ENCODE measurements around the gene TMPRSS9. TPM values are rescaled to one million over a fixed set of nuclear protein-coding genes. Genes with fewer than 3 reads are reported as not detected.
A peak's percentile ranks its signal among the peaks of the same experiment; 100 is the strongest.
"Not testable (repeated sequence)": the region's sequence is repeated elsewhere in the genome, so short reads cannot be mapped to it uniquely, and the experiment has no call there.

The TMPRSS9 gene
- total and polyA plus RNA-seq, 3 donors from 2014 or later = 3.5 to 9.8 (median 8.4) TPM

DNA sequence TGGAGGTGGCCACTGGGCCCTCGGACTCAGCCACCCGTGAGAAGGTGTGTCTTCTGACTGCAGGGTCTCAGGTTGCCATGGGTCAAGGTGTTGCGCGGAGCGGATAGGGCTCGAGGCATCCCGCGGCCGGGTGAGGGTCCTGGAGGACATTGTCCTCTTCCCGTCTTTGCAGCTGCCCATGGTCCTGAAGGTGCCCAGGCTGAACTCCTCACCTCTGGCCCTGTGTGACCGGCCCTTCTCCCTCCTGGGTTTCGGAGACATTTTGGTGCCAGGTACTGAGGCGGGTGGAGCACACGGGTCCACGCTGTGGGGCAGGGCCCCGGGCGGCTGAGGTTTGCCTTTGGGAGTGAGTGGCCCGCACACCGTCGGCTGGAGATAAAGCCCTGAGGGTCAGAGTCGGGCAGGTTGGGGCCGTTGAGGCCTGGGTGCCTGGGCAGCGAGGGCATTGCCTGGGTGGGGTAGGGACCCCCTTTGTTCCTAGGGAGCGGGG is 15.6 kb upstream of the TMPRSS9 start:
- no peak for DNase-seq
- intact Hi-C loops (cut with DNase I; ENCODE audit: low total_unique reads) = no loop called here
- H3K4me3 ChIP-seq = no peak overlapping the region
- no peak for TF ChIP-seq POLR2A (IDR thresholded peaks at IDR 0.05)
- TF ChIP-seq, protein P1, sequence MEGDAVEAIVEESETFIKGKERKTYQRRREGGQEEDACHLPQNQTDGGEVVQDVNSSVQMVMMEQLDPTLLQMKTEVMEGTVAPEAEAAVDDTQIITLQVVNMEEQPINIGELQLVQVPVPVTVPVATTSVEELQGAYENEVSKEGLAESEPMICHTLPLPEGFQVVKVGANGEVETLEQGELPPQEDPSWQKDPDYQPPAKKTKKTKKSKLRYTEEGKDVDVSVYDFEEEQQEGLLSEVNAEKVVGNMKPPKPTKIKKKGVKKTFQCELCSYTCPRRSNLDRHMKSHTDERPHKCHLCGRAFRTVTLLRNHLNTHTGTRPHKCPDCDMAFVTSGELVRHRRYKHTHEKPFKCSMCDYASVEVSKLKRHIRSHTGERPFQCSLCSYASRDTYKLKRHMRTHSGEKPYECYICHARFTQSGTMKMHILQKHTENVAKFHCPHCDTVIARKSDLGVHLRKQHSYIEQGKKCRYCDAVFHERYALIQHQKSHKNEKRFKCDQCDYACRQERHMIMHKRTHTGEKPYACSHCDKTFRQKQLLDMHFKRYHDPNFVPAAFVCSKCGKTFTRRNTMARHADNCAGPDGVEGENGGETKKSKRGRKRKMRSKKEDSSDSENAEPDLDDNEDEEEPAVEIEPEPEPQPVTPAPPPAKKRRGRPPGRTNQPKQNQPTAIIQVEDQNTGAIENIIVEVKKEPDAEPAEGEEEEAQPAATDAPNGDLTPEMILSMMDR (IDR thresholded peaks at IDR 0.05) = no peak
- no peaks in the 10 kb centered on the region for H3K36me3 ChIP-seq (ENCODE audit: low read depth, missing control alignments)
- WGBS, 2 donors = 96% methylated on average over 13 to 24 of the region's 24 CpGs
- H3K9me3 ChIP-seq = no peaks in the 10 kb centered on the region
- H3K27me3 ChIP-seq = no peaks in the 10 kb centered on the region
- no peak overlapping the region for H3K27ac ChIP-seq
- H3K4me1 ChIP-seq = no peaks in the 10 kb centered on the region

DNA sequence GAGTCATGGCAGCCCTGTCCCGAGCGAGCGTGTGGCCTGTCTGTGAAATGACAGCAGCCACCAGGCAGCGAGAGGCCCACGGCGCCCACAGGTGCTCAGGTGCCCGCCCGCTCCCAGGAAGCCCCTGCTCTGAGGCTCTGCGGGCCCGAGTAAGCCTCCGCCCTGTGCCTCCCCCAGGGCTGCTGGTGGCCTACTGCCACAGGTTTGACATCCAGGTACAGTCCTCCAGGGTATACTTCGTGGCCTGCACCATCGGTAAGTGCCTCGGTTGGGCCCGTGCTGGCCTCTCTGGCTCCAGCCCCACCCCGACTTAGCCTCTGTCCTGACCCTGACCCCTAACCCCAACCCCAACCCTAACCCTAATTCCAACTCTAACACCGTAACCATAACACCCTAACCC is 15.0 kb upstream of the TMPRSS9 start:
- Histone ChIP-seq H3K4me1 (no peaks in the 10 kb centered on the region), H3K4me3 (no peak overlapping the region), H3K27ac (no peak overlapping the region), H3K36me3 (ENCODE audit: low read depth, missing control alignments) (no peaks in the 10 kb centered on the region), H3K9me3 (no peaks in the 10 kb centered on the region), H3K27me3 (no peaks in the 10 kb centered on the region)
- intact Hi-C loops (cut with DNase I; ENCODE audit: low total_unique reads) = no loop called here
- DNase-seq = no peak
- TF ChIP-seq POLR2A (IDR thresholded peaks at IDR 0.05) = no peak
- TF ChIP-seq, protein P1 (IDR thresholded peaks at IDR 0.05) = no peak
- 92 to 95% methylated on average over 8 to 13 of the region's 17 CpGs for WGBS, 2 donors

DNA sequence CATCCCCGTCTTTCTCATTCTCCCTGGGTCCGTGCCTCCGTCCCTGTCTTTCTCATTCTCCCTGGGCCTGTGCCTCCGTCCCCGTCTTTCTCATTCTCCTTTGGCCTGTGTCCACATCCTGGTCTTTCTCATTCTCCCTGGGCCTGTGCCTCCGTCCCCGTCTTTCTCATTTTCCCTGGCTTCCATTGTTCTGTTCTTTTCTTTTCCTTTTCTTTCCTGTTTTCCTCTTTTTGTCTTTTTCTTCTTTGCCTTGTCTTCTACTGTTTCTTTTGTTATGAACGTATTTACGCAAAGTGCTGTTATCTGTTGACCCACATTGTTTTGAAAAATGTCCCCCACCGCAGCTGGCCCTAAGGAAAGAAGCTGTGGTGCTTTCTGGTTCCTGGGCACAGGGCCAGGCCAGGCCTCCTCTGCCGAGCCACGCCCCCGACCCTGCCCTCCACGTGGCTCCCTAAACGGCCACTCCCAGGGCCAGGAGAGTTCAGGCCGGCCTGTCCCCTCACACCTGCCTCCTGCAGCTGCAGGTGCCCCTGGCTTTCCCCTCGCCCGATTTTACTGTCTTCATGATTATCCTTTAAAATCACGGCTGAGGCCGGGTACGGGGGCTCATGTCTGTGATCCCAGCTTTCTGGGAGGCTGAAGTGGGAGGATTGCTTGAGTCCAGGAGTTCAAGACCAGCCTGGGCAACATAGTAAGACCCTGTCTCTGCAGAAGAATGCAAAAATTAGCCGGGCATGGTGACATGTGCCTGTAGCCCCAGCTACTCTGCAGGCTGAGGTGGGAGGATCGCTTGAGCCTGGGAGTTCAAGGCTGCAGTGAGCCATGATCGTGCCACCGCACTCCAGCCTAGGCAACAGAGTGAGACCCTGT is 14.0 kb upstream of the TMPRSS9 start:
- peak; percentile 42 for DNase-seq
- Histone ChIP-seq H3K9me3 (no peaks in the 10 kb centered on the region), H3K36me3 (ENCODE audit: low read depth, missing control alignments) (no peaks in the 10 kb centered on the region), H3K27ac (no peak overlapping the region), H3K4me1 (no peaks in the 10 kb centered on the region), H3K27me3 (no peaks in the 10 kb centered on the region), H3K4me3 (no peak overlapping the region)
- TF ChIP-seq POLR2A (IDR thresholded peaks at IDR 0.05) = no peak
- TF ChIP-seq, protein P1 (IDR thresholded peaks at IDR 0.05) = no peak
- intact Hi-C loops (cut with DNase I; ENCODE audit: low total_unique reads) = no loop called here
- 76 to 77% methylated on average over 25 of the region's 25 CpGs for WGBS, 2 donors

DNA sequence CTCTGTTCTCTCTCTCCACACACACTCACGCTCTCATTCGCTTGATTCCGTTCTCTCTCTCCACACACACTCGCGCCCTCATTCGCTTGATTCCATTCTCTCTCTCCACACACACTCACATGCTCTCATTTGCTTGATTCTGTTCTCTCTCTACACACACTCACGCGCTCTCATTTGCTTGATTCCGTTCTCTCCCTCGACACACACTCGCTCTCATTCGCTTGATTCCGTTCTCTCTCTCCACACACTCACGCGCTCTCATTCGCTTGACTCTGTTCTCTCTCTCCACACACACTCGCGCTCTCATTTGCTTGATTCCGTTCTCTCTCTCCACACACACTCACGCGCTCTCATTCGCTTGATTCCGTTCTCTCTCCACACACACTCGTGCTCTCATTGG is 10.2 kb upstream of the TMPRSS9 start:
- intact Hi-C loops (cut with DNase I; ENCODE audit: low total_unique reads); H3K27me3 ChIP-seq; H3K27ac ChIP-seq; H3K4me1 ChIP-seq; H3K9me3 ChIP-seq; H3K4me3 ChIP-seq; H3K36me3 ChIP-seq (ENCODE audit: low read depth, missing control alignments); DNase-seq: not testable (repeated sequence)
- WGBS, 2 donors = 92 to 94% methylated on average over 24 of the region's 24 CpGs

DNA sequence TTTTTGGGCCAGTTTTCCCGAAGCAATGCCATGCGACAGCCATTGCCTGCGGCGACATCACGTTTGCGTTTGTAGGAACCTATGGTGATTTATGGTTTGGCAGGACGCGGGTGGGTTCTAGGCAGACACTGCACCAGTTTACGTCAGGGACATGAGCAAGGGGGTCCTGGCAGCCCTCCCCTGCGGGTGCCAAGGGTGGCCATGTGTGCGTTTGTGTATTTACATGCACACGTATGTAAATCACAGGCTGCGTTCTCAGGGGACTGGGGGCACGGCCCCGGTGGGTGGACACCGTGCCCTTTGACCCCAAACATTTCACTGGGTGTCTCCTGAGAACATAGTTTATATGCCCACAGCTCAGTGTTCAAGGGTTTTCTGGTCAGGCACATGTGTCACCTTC is 9.4 kb upstream of the TMPRSS9 start:
- no peak for TF ChIP-seq POLR2A (IDR thresholded peaks at IDR 0.05)
- TF ChIP-seq, protein P1 (IDR thresholded peaks at IDR 0.05) = no peak
- no peak overlapping the region for H3K27ac ChIP-seq
- no peaks in the 10 kb centered on the region for H3K36me3 ChIP-seq (ENCODE audit: low read depth, missing control alignments)
- no peaks in the 10 kb centered on the region for H3K27me3 ChIP-seq
- WGBS, 2 donors = 91% methylated on average over 16 of the region's 16 CpGs
- intact Hi-C loops (cut with DNase I; ENCODE audit: low total_unique reads) = no loop called here
- H3K4me1 ChIP-seq = no peaks in the 10 kb centered on the region
- H3K4me3 ChIP-seq = no peak overlapping the region
- H3K9me3 ChIP-seq = no peaks in the 10 kb centered on the region
- DNase-seq = no peak
